HG02885 (cell line): ENCODE measurements around the gene GRM3.
A peak's percentile ranks its signal among the peaks of the same experiment; 100 is the strongest.
"Not testable (repeated sequence)": the region's sequence is repeated elsewhere in the genome, so short reads cannot be mapped to it uniquely, and the experiment has no call there.

Experiments
- ATAC-seq: cut with Tn5 transposase; IDR thresholded peaks from one replicate; pipeline ENCODE4 v1.9.1; 2021; ENCODE audit warnings: mild to moderate bottlenecking; ENCODE audit not compliant: unreplicated experiment, poor library complexity

The GRM3 gene

GRCh38 chr7:86643561-86644281 lies at the start of gene GRM3:
Gene GRM3, plus strand, starts transcription at chr7:86643909. Its CDS starts 121,237 bp downstream, at chr7:86765146.
- ATAC-seq: no peak

GRCh38 chr7:86598311-86598710 lies 45.4 kb upstream of the GRM3 start:
- peak; percentile 58 for ATAC-seq

- no peak for ATAC-seq
Measured at GRCh38 chr7:86598721-86599120, 45.0 kb upstream of the GRM3 start.

- ATAC-seq: peak; percentile 46
Measured at GRCh38 chr7:86600506-86601290, 43.0 kb upstream of the GRM3 start.

GRCh38 chr7:86615711-86616110 lies 28.0 kb upstream of the GRM3 start:
- ATAC-seq: not testable (repeated sequence)

- no peak for ATAC-seq
Measured at GRCh38 chr7:86644282-86645224, 844 bp downstream of the GRM3 start.

GRCh38 chr7:86645225-86645608 lies 1.5 kb downstream of the GRM3 start:
- ATAC-seq: no peak

GRCh38 chr7:86645676-86646276 lies 2.1 kb downstream of the GRM3 start:
- no peak for ATAC-seq

- no peak for ATAC-seq
Measured at GRCh38 chr7:86647385-86648094, 3.8 kb downstream of the GRM3 start.

- ATAC-seq: no peak
Measured at GRCh38 chr7:86648169-86648568, 4.5 kb downstream of the GRM3 start.

GRCh38 chr7:86653919-86654659 lies 10.4 kb downstream of the GRM3 start:
- ATAC-seq: no peak

- no peak for ATAC-seq
Measured at GRCh38 chr7:86657948-86658347, 14.2 kb downstream of the GRM3 start.

- ATAC-seq: no peak
Measured at GRCh38 chr7:86660950-86661462, 17.3 kb downstream of the GRM3 start.

- no peak for ATAC-seq
Measured at GRCh38 chr7:86664486-86664885, 20.8 kb downstream of the GRM3 start.

GRCh38 chr7:86664991-86665390 lies 21.3 kb downstream of the GRM3 start:
- no peak for ATAC-seq

GRCh38 chr7:86665669-86666068 lies 22.0 kb downstream of the GRM3 start:
- ATAC-seq: no peak

- peak; percentile 71 for ATAC-seq
Measured at GRCh38 chr7:86667732-86668131, 24.0 kb downstream of the GRM3 start.

- ATAC-seq: no peak
Measured at GRCh38 chr7:86668315-86668714, 24.6 kb downstream of the GRM3 start.

- ATAC-seq: no peak
Measured at GRCh38 chr7:86687831-86688230, 44.1 kb downstream of the GRM3 start.
